ENCODE results near the gene EFNA4. TPM values are rescaled to one million over a fixed set of nuclear protein-coding genes. Genes with fewer than 3 reads are reported as not detected.

Gene EFNA4
- total and polyA plus RNA-seq, 9 of the 15 experiments (the other 6 are each of a cell fraction or from before 2014, with no cell fraction given), result 0.68 to 7.4 (median 6.1) TPM

GRCh38 chr1:155079487-155080311 lies 16.2 kb downstream of the EFNA4 start (continued):
- peak; percentile 42; the same call in 1 of the 2 replicates for TF ChIP-seq NKRF (IDR thresholded peaks at IDR 0.05; ENCODE audit: borderline replicate concordance)
- peak; percentile 25 for TF ChIP-seq ARHGAP35 (IDR thresholded peaks at IDR 0.05; ENCODE audit: partially characterized antibody)
- TF ChIP-seq SMARCE1 (IDR thresholded peaks at IDR 0.05), result 0 out of 2 replicates have a peak, but pooled peaks have one; percentile 23
- no peak for TF ChIP-seq PHB (CRISPR knock-in tag; IDR thresholded peaks at IDR 0.05)
- TF ChIP-seq ZBTB1 (CRISPR knock-in tag; IDR thresholded peaks at IDR 0.05; ENCODE audit: borderline replicate concordance, low read depth), result peak; percentile 89; the same call in 1 of the 2 replicates
- 0 out of 4 replicates have a peak, but pooled peaks of 1 of the 2 experiments have one; percentile 41 for TF ChIP-seq SIN3A (IDR thresholded peaks at IDR 0.05; ENCODE audit: borderline replicate concordance in 2 of 2, control insufficient read depth in 1 of 2, low read depth in 2 of 2, low read length in 2 of 2)
- TF ChIP-seq ZNF561 (CRISPR knock-in tag; conservative IDR thresholded peaks at IDR 0.05), result no peak
- TF ChIP-seq FOXM1 (IDR thresholded peaks at IDR 0.05; ENCODE audit: low read depth), result no peak
- TF ChIP-seq FOXM1 (CRISPR knock-in tag; IDR thresholded peaks at IDR 0.05; ENCODE audit: low read depth), result 0 out of 2 replicates have a peak, but pooled peaks have one; percentile 38
- TF ChIP-seq RB1 (IDR thresholded peaks at IDR 0.05; ENCODE audit: low read depth), result peak; percentile 41; the same call in 1 of the 2 replicates
- TF ChIP-seq ZBTB7A (IDR thresholded peaks at IDR 0.05; ENCODE audit: borderline replicate concordance, control insufficient read depth, low read depth, low read length), result peak; percentile 68; the same call in 1 of the 2 replicates
- TF ChIP-seq POLR2G (IDR thresholded peaks at IDR 0.05; ENCODE audit: low read depth, low read length), result peak; percentile 29; the same call in 1 of the 2 replicates
- TF ChIP-seq ESRRB (CRISPR knock-in tag; IDR thresholded peaks at IDR 0.05; ENCODE audit: borderline replicate concordance), result no peak
- TF ChIP-seq ZNF445 (CRISPR knock-in tag; IDR thresholded peaks at IDR 0.05; ENCODE audit: low read depth), result no peak
- TF ChIP-seq CTBP1 (IDR thresholded peaks at IDR 0.05; ENCODE audit: borderline replicate concordance), result peak; percentile 24; the same call in 1 of the 2 replicates
- TF ChIP-seq ZBTB2 (IDR thresholded peaks at IDR 0.05), result 0 out of 2 replicates have a peak, but pooled peaks have one; percentile 17

Data from K562 (cell line).